B cell (primary cell): ENCODE data around the gene BDH1. TPM values are rescaled to one million over a fixed set of nuclear protein-coding genes. Genes with fewer than 3 reads are reported as not detected.

Experiments
- ATAC-seq: fragments of 200-7000 bp; cut with Tn5 transposase; one replicate; pipeline ENCODE4 v1.10.0; 2021; ENCODE audit warnings: low read depth, mild to moderate bottlenecking, moderate number of reproducible peaks, moderate library complexity
- CTCF ChIA-PET: fragments of 350-600 bp; sonication (Branson Sonifier 250); formaldehyde crosslinking; loops from one replicate; lab custom pipeline; 2021; ENCODE audit warnings: antibody characterized with exemption, inconsistent platforms; lab: Charles Lee
- POLR2A ChIA-PET: fragments of 350-600 bp; sonication (Branson Sonifier 250); formaldehyde crosslinking; loops from one replicate; lab custom pipeline; 2021; ENCODE audit warnings: antibody characterized with exemption; lab: Charles Lee
- DNase-seq: peaks from one replicate; pipeline ENCODE4 v3.0.0; 2013
- H2AFZ ChIP-seq: 2 replicates; pipeline ENCODE4 v1.6.1; 2012; ENCODE audit warnings: mild to moderate bottlenecking, low read depth, low read length; ENCODE audit not compliant: insufficient read depth, poor library complexity, severe bottlenecking
- H3K27ac ChIP-seq, 2 donors: 1 replicate in 1 of 2; 2 replicates in 1 of 2; pipeline ENCODE4 v1.5.1; 2012 to 2013; ENCODE audit warnings: low read length in 2 of 2, mild to moderate bottlenecking in 2 of 2, moderate library complexity in 1 of 2
- H3K27me3 ChIP-seq, 4 experiments: fragments of 200-600 bp in 1 of 4; sonication (generic) in 1 of 4; replicated peaks in 1 of 4; 1 replicate in 2 of 4; 2 replicates in 2 of 4; pipeline versions ENCODE4 v1.6.1 to v1.7.0; 2013 to 2016; ENCODE audit warnings: low read length in 3 of 4, mild to moderate bottlenecking in 2 of 4, mixed read lengths in 1 of 4, moderate library complexity in 1 of 4; ENCODE audit not compliant: insufficient read depth in 4 of 4, control insufficient read depth in 3 of 4; ENCODE audit errors: control extremely low read depth in 1 of 4
- H3K36me3 ChIP-seq, 2 experiments: replicated peaks in 1 of 2; 1 replicate in 1 of 2; 2 replicates in 1 of 2; pipeline versions ENCODE4 v1.6.1 to v1.7.1; 2013; ENCODE audit warnings: low read length in 1 of 2; ENCODE audit not compliant: insufficient read depth in 2 of 2, control insufficient read depth in 1 of 2; ENCODE audit errors: control extremely low read depth in 1 of 2, extremely low read depth in 1 of 2
- H3K4me1 ChIP-seq, 2 donors: fragments of 200-600 bp in 1 of 2; sonication (generic) in 1 of 2; 1 replicate in 1 of 2; 2 replicates in 1 of 2; pipeline versions ENCODE4 v1.5.1 to v1.6.1; 2013 to 2017; ENCODE audit warnings: low read length in 2 of 2; ENCODE audit not compliant: control insufficient read depth in 2 of 2, insufficient read depth in 2 of 2
- H3K4me2 ChIP-seq: replicated peaks from 2 replicates; pipeline ENCODE3; 2012; ENCODE audit warnings: mild to moderate bottlenecking, low read depth, low read length; ENCODE audit not compliant: poor library complexity, severe bottlenecking
- H3K4me3 ChIP-seq, 5 experiments: fragments of 200-600 bp in 1 of 5; sonication (generic) in 1 of 5; 1 replicate in 3 of 5; 2 replicates in 2 of 5; pipeline versions ENCODE4 v1.5.1 to v1.7.0; 2011 to 2016; ENCODE audit warnings: low read length in 4 of 5, mild to moderate bottlenecking in 4 of 5, low read depth in 2 of 5, control low read depth in 1 of 5, moderate library complexity in 1 of 5; ENCODE audit not compliant: insufficient read depth in 1 of 5; ENCODE audit errors: control extremely low read depth in 1 of 5, extremely low read depth in 1 of 5
- H3K79me2 ChIP-seq: fragments of 200-600 bp; sonication (generic); one replicate; pipeline ENCODE4 v1.6.0; 2016; ENCODE audit warnings: low read length; ENCODE audit not compliant: control insufficient read depth, insufficient read depth
- H3K9ac ChIP-seq: fragments of 200-600 bp; sonication (generic); 2 replicates; pipeline ENCODE4 v1.6.1; 2017; ENCODE audit warnings: mild to moderate bottlenecking, low read length, moderate library complexity
- H3K9me3 ChIP-seq, 3 donors: one replicate each; pipeline versions ENCODE4 v1.6.1 to v1.7.1; 2013; ENCODE audit warnings: low read length in 2 of 3; ENCODE audit not compliant: control insufficient read depth in 2 of 3, insufficient read depth in 1 of 3; ENCODE audit errors: control extremely low read depth in 1 of 3
- H4K20me1 ChIP-seq: 2 replicates; pipeline ENCODE4 v1.6.0; 2012; ENCODE audit warnings: mild to moderate bottlenecking, low read length; ENCODE audit not compliant: insufficient read depth, control insufficient read depth, poor library complexity, severe bottlenecking
- H3K27ac Mint-ChIP-seq: one replicate; pipeline ENCODE4 v1.8.0; 2021; ENCODE audit warnings: mixed read lengths
- H3K27me3 Mint-ChIP-seq: one replicate; pipeline ENCODE4 v1.8.0; 2021; ENCODE audit warnings: mixed read lengths
- H3K4me1 Mint-ChIP-seq: one replicate; pipeline ENCODE4 v1.8.0; 2021; ENCODE audit warnings: mixed read lengths
- H3K4me3 Mint-ChIP-seq: one replicate; pipeline ENCODE4 v1.8.0; 2021; ENCODE audit warnings: mixed read lengths
- H3K9me3 Mint-ChIP-seq: one replicate; pipeline ENCODE4 v1.8.0; 2022; ENCODE audit warnings: mixed read lengths; ENCODE audit not compliant: insufficient read depth
- CTCF ChIP-seq: fragments of 200-600 bp; IDR thresholded peaks from one replicate; pipeline ENCODE4 v1.8.0; 2022; ENCODE audit warnings: antibody characterized with exemption, mild to moderate bottlenecking
- EZH2 ChIP-seq: IDR thresholded peaks from 2 replicates; pipeline ENCODE4 v1.6.1; 2012; ENCODE audit warnings: borderline replicate concordance, low read depth, mild to moderate bottlenecking, moderate library complexity, low read length; ENCODE audit not compliant: insufficient read depth, poor library complexity, severe bottlenecking
- WGBS: methylation state at CpG from one replicate; pipeline ENCODE4 v1.1.5; 2013; ENCODE audit warnings: missing lambda C conversion rate; ENCODE audit not compliant: insufficient coverage; 5-methylcytosine and 5-hydroxymethylcytosine counted together
- intact Hi-C: fragments of 100-400 bp; cut with micrococcal nuclease; formaldehyde crosslinking; loops from one replicate; pipeline ENCODE4 v1.10.0; 2022
- polyA plus RNA-seq: library from polyadenylated mRNA; depleted of rRNA; stranded (reverse); fragments of >200 nt; gene quantifications from 2 replicates; pipeline ENCODE4 v1.2.3, GENCODE V29; 2012
- total RNA-seq, 2 donors: library from RNA; stranded (reverse); fragments of 120-200 nt in 1 of 2; gene quantifications; 1 replicate in 1 of 2; 2 replicates in 1 of 2; pipeline versions ENCODE4 v1.2.3 to v1.2.4, GENCODE V29; 2013 to 2022

BDH1 gene
- total and polyA plus RNA-seq, 2 donors (not counting 1 experiment from before 2014, with no cell fraction given), result 21.1 to 59.3 TPM

- peak; percentile 21 for ATAC-seq
- Histone ChIP-seq H3K27me3 (peaks cover 0 to 3% (median 1%) of the 10 kb centered on the region in 4 experiments), H3K36me3 (no peaks in the 10 kb centered on the region), H3K27ac (no peak overlapping the region), H3K9ac (no peak overlapping the region), H3K9me3 (peaks cover 0 to 5% (median 1%) of the 10 kb centered on the region in 3 donors), H3K79me2 (no peaks in the 10 kb centered on the region), H3K4me1 (peaks cover 8 to 10% of the 10 kb centered on the region in 2 donors), H3K4me2 (peak overlapping the region; percentile 34), H2AFZ (peak overlapping the region; percentile 49), H4K20me1 (no peaks in the 10 kb centered on the region), H3K4me3 (no peak overlapping the region)
- peaks cover 8% of the 10 kb centered on the region for H3K27me3 Mint-ChIP-seq
- intact Hi-C loops, result no loop called here
- CTCF ChIA-PET, result interaction anchor here (0.7 kb wide), 1 partner anchor 1618 kb away, joined by 3 read pairs; no protein-coding TSS in a partner anchor
- DNase-seq, result no peak
- no peak overlapping the region for H3K27ac Mint-ChIP-seq
- 83% methylated on average over 4 of the region's 6 CpGs for WGBS
- no peak overlapping the region for H3K4me3 Mint-ChIP-seq
- H3K4me1 Mint-ChIP-seq, result peaks cover 13% of the 10 kb centered on the region
- H3K9me3 Mint-ChIP-seq, result no peaks in the 10 kb centered on the region
- TF ChIP-seq CTCF (no peak), EZH2 (no peak)
- POLR2A ChIA-PET, result no interaction called here
Measured at GRCh38 chr3:197562398-197563251, 6.9 kb upstream of the BDH1 start.

GRCh38 chr3:197561926-197562325 is 6.2 kb upstream of the BDH1 start:
- H3K27ac ChIP-seq, result no peak overlapping the region
- no CpG with 5 or more reads among the region's 5 CpGs for WGBS
- H3K79me2 ChIP-seq, result no peaks in the 10 kb centered on the region
- Mint-ChIP-seq H3K27ac (no peak overlapping the region), H3K4me3 (no peak overlapping the region), H3K4me1 (peaks cover 13% of the 10 kb centered on the region), H3K27me3 (peaks cover 7% of the 10 kb centered on the region), H3K9me3 (no peaks in the 10 kb centered on the region)
- no peak overlapping the region for H3K4me3 ChIP-seq
- H3K36me3 ChIP-seq, result no peaks in the 10 kb centered on the region
- H3K9me3 ChIP-seq, result peaks cover 0 to 5% (median 1%) of the 10 kb centered on the region in 3 donors
- no peaks in the 10 kb centered on the region for H4K20me1 ChIP-seq
- TF ChIP-seq EZH2, result no peak
- no peak for TF ChIP-seq CTCF
- ATAC-seq (no peak), DNase-seq (no peak)
- H3K4me2 ChIP-seq, result peak overlapping the region; percentile 34
- no peak overlapping the region for H3K9ac ChIP-seq
- ChIA-PET CTCF (interaction anchor here (0.7 kb wide), 1 partner anchor 1618 kb away, joined by 3 read pairs; no protein-coding TSS in a partner anchor), POLR2A (no interaction called here)
- intact Hi-C loops, result no loop called here
- peaks cover 8 to 10% of the 10 kb centered on the region in 2 donors for H3K4me1 ChIP-seq
- H2AFZ ChIP-seq, result peak overlapping the region; percentile 49
- peaks cover 0 to 2% (median 0%) of the 10 kb centered on the region in 4 experiments for H3K27me3 ChIP-seq
